Measurements from ENCODE around the gene CUX1. TPM values are rescaled to one million over a fixed set of nuclear protein-coding genes. Genes with fewer than 3 reads are reported as not detected.

The CUX1 gene
- total RNA-seq, 4 donors from 2014 or later = 64.1 to 142 (median 111) TPM

DNA sequence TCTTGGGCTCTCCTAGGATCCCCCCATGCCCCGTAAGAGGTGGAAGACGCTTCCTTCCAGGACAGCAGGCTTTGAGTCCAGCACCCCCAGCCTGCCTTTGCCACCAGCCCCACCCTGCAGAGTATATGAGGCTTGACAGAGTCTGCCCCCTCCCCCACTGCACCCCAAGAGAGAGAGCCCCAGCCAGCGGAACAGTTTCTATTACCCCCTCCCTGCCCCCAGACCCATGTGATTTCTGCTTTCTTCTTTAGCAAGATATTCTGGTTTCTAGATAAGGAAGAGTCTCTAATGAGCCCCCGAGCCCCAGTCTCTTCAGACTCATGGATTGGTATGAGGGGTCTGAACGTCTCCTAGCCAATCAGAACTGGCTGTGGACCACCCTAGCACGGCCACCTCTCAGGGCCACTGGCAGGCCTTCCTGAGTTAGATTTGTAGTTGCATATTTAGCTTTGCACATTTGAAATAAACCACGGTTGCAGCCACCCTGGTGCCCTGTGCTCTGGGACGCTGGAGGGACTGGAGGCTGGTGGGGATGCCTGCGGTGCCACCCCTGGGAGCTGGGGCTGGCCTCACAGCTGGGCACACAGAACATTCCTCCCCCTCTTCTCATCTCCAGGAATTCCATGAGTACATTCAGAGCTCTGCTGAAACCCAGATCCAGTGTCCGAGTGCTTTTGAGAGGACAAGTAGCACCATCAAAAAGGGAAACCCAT lies 466.2 kb downstream of the CUX1 start:
- no peaks in the 10 kb centered on the region for H3K36me3 ChIP-seq
- no peaks in the 10 kb centered on the region for H3K9me3 ChIP-seq
- no peak for TF ChIP-seq POLR2A (IDR thresholded peaks at IDR 0.05)
- TF ChIP-seq, protein P1, sequence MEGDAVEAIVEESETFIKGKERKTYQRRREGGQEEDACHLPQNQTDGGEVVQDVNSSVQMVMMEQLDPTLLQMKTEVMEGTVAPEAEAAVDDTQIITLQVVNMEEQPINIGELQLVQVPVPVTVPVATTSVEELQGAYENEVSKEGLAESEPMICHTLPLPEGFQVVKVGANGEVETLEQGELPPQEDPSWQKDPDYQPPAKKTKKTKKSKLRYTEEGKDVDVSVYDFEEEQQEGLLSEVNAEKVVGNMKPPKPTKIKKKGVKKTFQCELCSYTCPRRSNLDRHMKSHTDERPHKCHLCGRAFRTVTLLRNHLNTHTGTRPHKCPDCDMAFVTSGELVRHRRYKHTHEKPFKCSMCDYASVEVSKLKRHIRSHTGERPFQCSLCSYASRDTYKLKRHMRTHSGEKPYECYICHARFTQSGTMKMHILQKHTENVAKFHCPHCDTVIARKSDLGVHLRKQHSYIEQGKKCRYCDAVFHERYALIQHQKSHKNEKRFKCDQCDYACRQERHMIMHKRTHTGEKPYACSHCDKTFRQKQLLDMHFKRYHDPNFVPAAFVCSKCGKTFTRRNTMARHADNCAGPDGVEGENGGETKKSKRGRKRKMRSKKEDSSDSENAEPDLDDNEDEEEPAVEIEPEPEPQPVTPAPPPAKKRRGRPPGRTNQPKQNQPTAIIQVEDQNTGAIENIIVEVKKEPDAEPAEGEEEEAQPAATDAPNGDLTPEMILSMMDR (IDR thresholded peaks at IDR 0.05) = no peak
- H3K4me3 ChIP-seq = no peak overlapping the region
- H3K27ac ChIP-seq = no peak overlapping the region
- DNase-seq = no peak
- H3K27me3 ChIP-seq = no peaks in the 10 kb centered on the region
- peaks cover 0 to 33% (median 18%) of the 10 kb centered on the region in 4 donors for H3K4me1 ChIP-seq

DNA sequence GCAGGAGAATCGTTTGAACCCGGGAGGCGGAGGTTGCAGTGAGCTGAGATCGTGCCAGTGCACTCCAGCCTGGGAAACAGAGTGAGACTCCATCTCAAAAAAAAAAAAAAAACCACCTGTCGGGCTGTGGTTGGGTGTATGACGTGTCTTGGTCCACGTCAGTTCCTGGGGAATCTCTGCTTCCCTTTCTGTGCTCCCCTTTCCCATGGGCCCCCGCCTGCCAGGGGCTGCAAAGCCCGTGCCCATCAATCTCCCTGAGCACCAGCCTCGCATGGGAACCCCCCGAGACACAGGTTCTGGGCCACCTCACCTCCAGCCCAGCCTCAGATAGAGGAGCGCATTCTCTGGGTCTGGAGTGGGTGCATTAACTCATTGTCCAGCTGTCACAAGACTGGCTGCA lies 467.0 kb downstream of the CUX1 start:
- Histone ChIP-seq H3K36me3 (no peaks in the 10 kb centered on the region), H3K4me1 (peaks cover 0 to 36% (median 19%) of the 10 kb centered on the region in 4 donors), H3K9me3 (no peaks in the 10 kb centered on the region), H3K27ac (peak overlapping the region in 1 of 4 donors; percentile 91), H3K27me3 (no peaks in the 10 kb centered on the region), H3K4me3 (no peak overlapping the region)
- peak in 2 of 3 donors; percentile 48 to 62 for DNase-seq
- TF ChIP-seq, protein P1 (IDR thresholded peaks at IDR 0.05) = no peak
- TF ChIP-seq POLR2A (IDR thresholded peaks at IDR 0.05) = no peak

DNA sequence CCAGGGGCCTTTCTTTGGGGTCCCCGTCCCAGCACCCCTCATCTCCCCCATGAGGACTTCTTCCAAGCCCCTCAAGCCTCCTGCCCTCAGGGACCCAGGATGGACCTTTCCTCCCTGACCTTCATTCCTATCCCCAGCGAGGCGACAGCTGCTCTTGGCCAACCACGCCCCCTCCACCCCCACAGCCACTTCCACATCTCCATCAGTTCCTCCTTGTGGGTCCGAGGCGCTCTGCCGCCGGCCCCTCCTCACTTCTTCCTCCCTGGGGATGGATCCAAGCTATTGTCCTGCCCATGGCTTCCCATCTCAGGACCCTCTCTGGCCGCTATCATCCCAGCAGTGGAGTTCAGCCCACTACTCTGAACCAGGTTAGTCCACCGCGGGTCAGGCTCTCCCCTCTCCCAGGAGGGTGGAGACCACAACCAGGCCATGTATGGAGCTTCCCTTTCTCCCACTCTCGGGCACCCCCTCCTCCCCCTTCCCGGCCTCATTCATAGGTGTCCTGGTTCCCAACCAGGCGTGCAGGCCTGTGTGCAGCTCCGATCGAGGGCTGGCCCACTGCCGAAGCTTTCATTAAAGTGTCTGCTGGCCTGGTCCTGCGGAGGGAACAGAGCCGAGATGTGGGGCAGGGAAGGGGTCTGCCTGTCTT lies 467.6 kb downstream of the CUX1 start:
- no peaks in the 10 kb centered on the region for H3K36me3 ChIP-seq
- H3K9me3 ChIP-seq = no peaks in the 10 kb centered on the region
- no peaks in the 10 kb centered on the region for H3K27me3 ChIP-seq
- peak overlapping the region in 1 of 4 donors; percentile 79 for H3K4me3 ChIP-seq
- peak in 2 of 3 donors; percentile 75 to 79 for DNase-seq
- TF ChIP-seq, protein P1 (IDR thresholded peaks at IDR 0.05) = no peak
- no peak for TF ChIP-seq POLR2A (IDR thresholded peaks at IDR 0.05)
- H3K4me1 ChIP-seq = peaks cover 0 to 36% (median 19%) of the 10 kb centered on the region in 4 donors
- peak overlapping the region in 2 of 4 donors; percentile 74 to 91 for H3K27ac ChIP-seq

DNA sequence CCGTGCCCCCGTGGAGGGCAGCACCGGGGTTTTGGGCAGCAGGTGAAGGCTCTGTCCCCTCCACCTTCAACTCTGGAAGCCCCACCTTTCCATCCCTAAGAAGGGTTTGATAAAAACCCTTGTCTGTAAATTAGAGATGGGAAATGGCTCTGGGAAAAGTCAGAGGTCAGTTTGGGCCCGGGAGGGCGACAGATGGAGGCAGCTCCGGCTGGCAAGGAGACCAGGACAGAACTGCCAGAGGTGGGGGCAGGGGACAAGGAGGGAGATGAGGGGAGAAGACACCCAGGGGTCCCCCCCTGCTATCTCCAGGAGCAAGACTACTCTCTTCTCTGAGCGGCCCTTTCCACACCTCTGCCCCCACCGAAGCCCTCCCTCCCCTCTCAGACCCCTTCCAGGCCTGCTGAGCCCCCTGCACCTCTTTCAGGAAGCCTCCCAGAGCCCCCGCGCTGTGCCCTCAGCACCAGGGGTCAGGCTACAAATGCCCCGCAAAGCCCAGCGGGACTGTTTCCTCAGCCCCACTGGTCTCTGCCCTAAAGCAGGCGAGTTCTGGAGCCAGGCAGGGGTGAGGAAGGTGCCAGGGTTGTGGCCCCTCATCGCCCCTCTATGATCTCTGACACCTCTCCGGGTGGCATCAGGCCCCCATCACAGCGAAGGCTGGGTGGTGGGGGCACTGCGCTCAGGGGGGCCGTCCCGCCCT lies 468.3 kb downstream of the CUX1 start:
- no peaks in the 10 kb centered on the region for H3K36me3 ChIP-seq
- H3K27ac ChIP-seq = peak overlapping the region; percentile 74 to 91 (median 84)
- no peaks in the 10 kb centered on the region for H3K9me3 ChIP-seq
- H3K27me3 ChIP-seq = no peaks in the 10 kb centered on the region
- TF ChIP-seq, protein P1 (IDR thresholded peaks at IDR 0.05) = no peak
- no peak for TF ChIP-seq POLR2A (IDR thresholded peaks at IDR 0.05)
- peaks cover 0 to 36% (median 19%) of the 10 kb centered on the region in 4 donors for H3K4me1 ChIP-seq
- H3K4me3 ChIP-seq = peak overlapping the region; percentile 72 to 97 (median 87)
- DNase-seq = no peak

DNA sequence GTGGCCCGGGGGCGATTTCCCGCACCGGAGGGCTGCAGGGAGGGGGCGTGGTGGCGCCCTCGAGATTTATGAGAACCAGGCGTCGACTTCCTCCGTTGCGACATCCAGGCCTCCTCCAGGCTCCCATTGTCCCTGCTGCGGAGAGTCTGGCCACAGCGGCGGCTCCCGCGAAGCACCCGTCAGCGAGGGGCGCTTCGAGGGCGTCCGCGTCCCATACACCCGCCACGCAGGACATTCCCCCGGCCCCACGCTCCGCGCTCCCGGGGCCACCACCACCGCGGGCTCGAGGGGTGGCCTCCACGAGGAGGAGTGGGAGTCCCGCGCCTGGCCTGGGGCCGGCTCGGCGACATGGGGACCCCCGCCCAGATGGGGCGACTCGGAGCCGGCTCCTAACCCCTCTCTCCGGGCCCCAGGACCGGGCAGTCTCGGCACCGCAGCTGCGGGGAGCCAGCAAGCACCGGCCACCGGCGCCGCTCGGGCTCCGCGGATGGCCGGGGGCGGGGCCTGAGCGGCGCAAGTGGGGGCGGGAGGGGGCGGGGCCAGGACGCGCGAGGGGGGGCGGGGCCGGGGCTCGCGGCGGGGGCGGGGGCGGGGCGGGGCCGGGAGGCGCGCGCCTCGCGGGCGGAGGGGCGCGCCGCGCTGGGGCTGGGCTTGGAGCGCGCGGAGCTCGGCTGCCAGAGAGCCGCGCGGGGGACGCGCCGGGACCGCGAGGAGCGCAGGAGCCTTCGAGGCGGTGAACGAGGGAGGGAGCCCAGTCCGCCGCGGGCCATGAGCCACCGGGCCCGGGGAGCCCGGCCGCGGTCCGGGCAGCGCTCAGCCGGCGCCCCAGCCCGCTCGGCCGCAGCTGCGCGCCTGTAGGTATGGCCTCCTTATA lies 469.0 kb downstream of the CUX1 start, which contains the start of gene SH2B2:
Gene SH2B2, plus strand, starts transcription at position 632 of the 874 bp plus-strand sequence. CDS start 13,683 bp downstream, outside the sequence.
- peaks cover 0 to 36% (median 26%) of the 10 kb centered on the region in 4 donors for H3K4me1 ChIP-seq

More for the DNA sequence above, 469.0 kb downstream of the CUX1 start, which contains the start of gene SH2B2:
- H3K36me3 ChIP-seq = no peaks in the 10 kb centered on the region
- peak in 1 of 2 donors; percentile 39 for TF ChIP-seq POLR2A (IDR thresholded peaks at IDR 0.05)
- TF ChIP-seq, protein P1 (IDR thresholded peaks at IDR 0.05) = no peak
- DNase-seq = peak; percentile 72 to 85 (median 74)
- no peaks in the 10 kb centered on the region for H3K27me3 ChIP-seq
- H3K9me3 ChIP-seq = no peaks in the 10 kb centered on the region
- peak within 1 kb of the TSS; percentile 72 to 97 (median 87) for H3K4me3 ChIP-seq
- peak within 1 kb of the TSS; percentile 74 to 91 (median 84) for H3K27ac ChIP-seq
